NCI-H1105 (cell line): Measurements from ENCODE around the gene STXBP2.

Experiments used
- DNase-seq: peaks from one replicate; lab custom pipeline; 2025; lab: John Stamatoyannopoulos, UW

The STXBP2 gene

GRCh38 chr19:7636691-7637373 lies at the start of gene STXBP2:
TSS of gene STXBP2 (plus strand) at chr19:7637110. CDS start at chr19:7637150, 40 bp downstream.
- DNase-seq = peak; percentile 79

DNA sequence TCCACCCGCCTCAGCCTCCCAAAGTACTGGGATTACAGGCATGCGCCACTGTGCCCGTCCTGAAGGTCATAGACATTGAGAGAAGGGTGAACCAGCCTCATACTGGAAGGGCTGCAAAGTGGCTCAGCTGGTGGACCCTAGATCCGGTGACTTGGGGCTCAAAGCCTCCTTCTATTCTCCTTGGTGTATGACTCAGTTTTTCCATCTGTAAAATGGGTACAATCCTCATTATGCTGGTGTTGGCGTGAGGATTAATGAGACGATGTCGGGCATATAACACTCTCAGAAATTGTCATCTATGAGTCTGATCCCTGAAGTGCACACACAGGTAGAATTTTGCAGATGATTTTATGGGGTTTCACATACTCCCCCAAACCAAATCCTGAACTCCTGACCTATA lies 47.1 kb upstream of the STXBP2 start:
- DNase-seq = no peak

DNA sequence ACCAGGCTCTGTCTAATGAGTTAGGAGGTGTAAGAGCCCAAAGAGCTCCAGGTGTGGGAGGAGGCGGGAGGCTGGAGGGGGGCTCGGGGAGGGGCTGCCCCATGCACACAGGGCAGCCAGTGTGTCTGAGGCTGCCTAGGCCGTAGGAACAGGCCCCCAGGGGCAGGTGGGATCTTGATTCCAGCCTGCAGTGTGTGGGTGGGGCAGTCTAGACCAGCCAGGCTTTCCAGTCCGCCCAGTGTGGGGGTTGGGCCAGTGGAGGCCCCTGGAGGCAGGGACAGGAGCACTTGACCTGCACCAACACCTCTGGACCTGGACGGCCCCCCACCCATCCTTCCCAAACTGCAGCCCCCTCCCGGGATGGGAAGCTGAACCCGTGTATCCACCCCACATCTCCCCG lies 46.7 kb upstream of the STXBP2 start:
- no peak for DNase-seq

DNA sequence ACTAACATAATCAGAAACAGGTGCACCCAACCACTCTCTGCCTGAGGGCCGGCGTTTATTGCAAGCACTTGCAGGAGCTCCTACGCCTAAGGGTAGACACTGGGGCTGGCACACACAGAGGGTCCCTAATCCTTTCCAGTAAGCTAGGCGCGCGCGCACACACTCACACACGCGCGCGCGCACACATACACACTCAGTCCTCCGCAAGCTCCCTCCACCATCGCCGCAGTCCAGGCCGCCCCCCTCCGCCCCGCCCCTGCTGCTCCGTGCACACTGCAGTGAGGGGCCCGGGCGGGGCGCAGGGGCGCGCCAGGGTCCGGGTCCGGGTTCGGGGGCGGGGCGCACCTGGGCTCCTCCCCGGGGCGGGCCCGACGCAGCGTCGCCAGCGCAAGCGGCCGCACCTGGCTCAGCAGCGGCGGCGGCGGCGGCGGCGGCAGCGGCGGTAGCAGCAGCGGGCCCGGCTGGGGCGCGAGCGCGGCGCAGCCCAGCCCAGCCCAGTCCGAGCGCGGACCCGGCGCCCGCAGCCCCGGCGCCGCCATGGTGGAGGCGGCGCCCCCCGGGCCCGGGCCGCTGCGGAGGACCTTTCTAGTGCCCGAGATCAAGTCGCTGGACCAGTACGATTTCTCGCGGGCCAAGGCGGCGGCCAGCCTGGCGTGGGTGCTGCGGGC lies 41.3 kb upstream of the STXBP2 start, which contains the start of gene CAMSAP3:
Gene CAMSAP3 (plus strand): TSS at position 398 of the 668 bp plus-strand sequence. CDS start 140 bp downstream, at position 538.
- DNase-seq = peak; percentile 84

- no peak for DNase-seq
These were observed 40.5 kb upstream of the STXBP2 start for GRCh38 chr19:7596211-7596937.

GRCh38 chr19:7597689-7598088 lies 39.2 kb upstream of the STXBP2 start:
- DNase-seq = no peak

DNA sequence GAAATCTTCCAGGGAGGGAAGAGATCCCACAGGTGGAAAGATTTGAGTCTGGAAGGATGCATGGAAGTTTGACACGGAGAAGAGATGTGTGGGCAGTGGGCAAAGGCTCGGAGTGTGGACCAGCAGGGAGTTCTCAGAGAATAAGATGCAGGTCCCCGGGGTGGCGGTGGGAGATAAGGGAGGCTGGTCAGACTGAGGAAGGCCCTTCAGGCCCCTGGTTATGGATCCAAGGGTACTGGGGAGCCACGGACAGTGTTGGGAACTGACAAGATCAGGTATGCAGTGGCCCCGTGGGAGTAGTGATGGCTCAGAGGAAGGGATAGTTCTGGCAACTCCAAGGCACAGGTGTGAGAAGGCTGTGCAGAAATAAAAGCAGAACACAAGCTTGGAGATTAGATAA lies 38.7 kb upstream of the STXBP2 start:
- DNase-seq = no peak

- DNase-seq = no peak
These were observed 36.2 kb upstream of the STXBP2 start for GRCh38 chr19:7600721-7601120.

DNA sequence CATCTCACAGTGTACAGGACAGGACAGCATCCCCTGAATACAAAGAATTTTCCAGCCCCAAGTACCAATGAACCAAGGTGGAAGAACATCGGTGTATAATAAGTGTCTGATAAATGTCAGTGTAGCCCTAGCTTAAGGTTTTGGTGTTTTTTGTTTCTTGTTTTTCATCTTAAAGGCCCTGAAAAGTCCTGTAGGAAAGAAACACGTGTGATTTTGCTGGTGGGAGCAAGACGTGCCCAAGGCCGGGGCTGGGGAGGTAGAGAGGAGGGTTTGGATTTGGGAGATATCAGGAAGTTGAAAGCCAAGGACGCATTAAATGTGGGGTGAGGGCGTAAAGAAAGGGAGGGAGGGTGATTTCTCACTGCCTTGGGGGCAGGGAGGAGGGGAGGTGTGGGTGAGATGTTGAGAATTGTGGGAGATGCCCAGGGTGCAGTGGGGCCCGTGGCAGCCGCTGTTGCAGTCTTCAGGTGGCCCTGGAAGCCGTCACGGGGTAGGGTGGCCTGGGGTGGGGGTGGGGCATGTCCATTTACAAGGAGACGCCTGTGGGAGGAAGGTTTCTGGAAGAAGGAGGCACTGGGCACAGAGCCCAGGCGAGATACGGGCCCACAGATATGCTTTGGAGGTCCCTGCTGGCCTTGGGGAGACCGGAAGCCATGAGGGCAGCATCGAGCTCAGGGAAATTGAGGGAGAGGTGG lies 34.5 kb upstream of the STXBP2 start:
- DNase-seq = no peak

- no peak for DNase-seq
These were observed 33.9 kb upstream of the STXBP2 start for GRCh38 chr19:7602935-7603497.

DNA sequence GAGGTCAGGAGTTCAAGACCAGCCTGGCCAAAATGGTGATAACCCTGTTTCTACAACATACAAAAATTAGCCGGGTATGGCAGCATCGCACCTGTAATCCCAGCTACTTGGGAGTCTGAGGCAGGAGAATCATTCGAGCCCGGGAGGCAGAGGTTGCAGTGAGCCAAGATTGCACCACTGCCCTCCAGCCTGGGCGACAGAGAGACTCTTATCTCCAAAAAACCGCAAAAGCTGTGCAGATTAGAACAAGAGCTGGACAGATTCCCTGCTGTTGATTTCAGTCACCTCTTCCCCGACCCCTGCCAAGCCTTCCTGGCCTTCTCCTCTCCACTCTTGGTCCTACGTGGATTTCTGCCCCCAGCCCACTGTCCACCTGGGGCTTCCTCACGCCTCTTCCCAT lies 33.0 kb upstream of the STXBP2 start:
- no peak for DNase-seq

GRCh38 chr19:7605490-7606222 lies 31.3 kb upstream of the STXBP2 start:
- DNase-seq = no peak

DNA sequence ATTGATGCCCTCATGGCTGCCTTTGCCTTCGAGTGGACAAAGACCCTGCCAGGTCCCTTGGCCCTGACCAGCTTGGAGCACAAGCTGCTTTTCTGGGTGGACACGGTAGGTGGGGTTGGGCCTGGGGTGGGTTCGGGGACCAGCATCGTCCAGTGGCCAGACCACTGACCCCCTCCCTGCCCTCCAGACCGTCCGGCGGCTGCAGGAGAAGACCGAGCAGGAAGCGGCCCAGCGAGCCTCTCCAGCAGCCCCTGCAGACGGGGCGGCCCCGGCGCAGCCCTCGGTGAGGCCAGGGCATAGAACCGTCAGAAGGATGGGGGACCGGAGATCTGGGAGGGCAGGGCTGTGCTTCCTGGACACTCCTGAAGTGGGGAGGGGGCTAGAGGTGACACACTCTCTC lies 30.6 kb upstream of the STXBP2 start:
- no peak for DNase-seq

DNA sequence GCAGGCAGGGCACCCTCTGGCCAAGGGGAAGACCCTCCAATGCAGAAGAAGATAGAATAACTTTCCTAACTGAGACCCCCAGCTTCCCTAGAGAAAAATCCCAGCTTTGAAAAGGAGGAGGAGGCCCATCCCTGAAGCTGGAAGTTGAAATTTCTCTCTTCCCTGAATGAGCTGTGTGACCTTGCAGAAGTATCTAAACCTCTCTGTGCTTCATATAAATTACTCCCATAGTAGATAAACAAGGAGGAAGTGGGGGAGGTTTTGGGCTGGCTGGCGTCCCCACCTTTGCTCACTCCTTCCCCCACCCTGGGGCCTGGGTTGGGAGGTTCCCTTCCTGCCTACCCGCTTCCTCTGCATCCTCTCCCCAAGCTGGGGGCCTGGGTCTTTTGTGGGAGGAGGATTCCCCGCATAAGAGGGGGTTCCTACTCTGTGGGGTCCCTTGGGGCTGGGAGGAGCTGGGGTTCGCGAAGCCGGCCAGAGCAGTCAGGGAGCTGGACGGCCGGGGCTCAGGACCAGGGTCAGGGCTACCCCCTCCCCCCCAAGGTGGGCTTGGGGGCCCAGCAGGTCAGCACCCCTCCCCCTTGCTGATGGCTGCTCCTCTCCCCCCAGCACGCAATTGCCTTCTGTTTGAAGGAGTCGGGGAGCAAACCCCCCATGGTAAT lies 29.6 kb upstream of the STXBP2 start:
- DNase-seq = no peak

GRCh38 chr19:7607874-7608560 lies 28.9 kb upstream of the STXBP2 start:
- no peak for DNase-seq

GRCh38 chr19:7610491-7611240 lies 26.2 kb upstream of the STXBP2 start:
- no peak for DNase-seq

DNA sequence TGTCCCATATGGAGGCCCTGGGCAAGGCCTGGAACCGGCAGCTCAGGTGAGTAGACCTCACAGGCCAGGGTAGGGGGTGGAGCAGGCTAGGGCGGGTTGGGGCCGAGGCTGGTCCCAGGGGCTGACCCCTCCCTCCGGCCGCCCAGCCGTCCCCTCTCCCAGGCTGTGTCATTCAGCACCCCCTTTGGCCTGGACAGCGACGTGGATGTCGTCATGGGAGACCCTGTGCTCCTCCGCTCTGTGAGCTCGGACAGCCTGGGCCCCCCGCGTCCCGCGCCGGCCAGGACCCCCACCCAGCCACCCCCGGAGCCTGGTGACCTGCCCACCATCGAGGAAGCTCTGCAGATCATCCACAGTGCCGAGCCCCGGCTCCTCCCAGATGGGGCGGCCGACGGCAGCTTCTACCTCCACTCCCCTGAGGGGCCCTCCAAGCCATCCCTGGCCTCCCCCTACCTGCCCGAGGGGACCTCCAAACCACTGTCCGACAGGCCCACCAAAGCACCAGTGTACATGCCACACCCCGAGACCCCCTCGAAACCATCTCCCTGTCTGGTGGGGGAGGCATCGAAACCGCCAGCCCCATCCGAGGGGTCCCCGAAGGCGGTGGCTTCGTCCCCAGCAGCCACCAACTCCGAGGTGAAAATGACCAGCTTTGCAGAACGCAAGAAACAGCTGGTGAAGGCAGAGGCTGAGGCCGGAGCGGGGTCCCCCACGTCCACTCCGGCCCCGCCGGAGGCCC lies 25.2 kb upstream of the STXBP2 start:
- no peak for DNase-seq
